GOT3 (cell line): ENCODE results near the gene PAOX.

ENCODE experiments used
- DNase-seq: peaks from one replicate; lab custom pipeline; 2025; ENCODE audit warnings: mixed read lengths; lab: John Stamatoyannopoulos, UW

The PAOX gene

DNA sequence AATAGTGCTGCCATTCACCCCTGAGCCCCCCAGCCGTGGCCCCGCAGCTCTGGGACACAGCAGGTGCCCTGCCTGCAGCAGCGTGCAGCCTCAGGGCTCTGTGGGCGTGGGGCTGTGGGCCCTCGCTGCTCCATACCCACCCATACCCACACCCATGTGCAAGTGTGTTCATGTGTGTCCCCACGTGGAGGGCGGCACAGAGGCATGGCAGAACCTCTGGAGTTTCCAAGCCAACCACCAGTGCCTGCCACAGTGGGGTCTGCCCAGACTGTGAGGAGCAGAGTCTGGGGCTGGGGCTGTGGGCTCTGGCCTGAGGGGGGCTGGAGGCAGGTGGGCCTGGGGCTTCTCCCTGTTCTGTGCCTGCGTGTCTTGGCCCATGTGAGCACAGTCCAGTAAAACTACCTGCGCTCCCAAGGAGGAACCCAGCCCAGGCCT, 29.5 kb upstream of the PAOX start:
- no peak for DNase-seq

DNA sequence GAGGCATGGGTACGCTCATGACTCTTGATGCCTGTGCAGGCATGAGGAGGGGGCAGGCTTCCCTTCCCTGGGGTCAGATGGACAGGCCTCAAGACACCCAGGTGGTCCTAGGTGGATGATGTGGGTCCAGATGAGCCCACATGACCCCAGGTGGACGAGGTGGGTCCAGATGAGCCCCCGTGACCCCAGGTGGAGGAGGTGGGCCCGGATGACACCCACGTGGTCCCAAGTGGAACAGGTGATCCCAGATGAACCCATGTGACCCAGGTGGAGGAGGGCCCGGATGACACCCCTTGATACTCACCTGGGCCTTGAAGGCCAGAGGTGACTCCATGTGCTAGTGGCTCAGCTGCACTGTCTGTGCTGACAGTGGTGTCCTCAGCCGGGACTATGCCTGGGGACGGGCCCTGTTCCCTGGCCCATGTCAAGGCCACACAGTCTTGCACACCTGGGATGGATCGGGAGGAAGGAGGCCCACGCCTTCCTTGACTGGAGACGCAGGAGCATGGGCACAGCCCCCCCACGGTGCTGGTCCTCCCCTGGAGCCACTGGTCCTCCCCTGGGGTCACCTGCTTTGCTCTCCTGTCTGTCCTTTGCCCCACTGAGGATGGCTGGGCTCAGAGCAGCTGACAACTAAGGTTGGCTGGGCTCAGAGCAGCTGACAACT, 28.6 kb upstream of the PAOX start:
- DNase-seq: no peak

DNA sequence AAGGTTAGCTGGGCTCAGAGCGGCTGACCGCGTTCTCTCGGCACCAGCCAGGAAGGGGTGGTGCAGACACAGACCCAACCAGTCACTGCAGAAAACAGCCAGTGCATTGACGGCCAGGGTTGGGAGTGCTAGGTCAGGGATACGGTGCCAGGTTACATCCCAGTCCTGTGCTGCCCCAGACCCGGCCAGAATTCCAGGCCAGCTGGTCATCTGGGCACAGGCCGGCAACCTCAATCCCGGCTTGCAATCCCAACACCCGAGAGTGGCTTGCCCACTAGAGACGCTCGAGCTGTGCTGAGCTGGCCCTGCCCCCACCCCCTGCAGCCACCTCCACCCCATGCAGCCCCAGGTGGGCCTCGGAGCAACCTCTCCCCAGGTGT, 28.1 kb upstream of the PAOX start:
- no peak for DNase-seq

DNA sequence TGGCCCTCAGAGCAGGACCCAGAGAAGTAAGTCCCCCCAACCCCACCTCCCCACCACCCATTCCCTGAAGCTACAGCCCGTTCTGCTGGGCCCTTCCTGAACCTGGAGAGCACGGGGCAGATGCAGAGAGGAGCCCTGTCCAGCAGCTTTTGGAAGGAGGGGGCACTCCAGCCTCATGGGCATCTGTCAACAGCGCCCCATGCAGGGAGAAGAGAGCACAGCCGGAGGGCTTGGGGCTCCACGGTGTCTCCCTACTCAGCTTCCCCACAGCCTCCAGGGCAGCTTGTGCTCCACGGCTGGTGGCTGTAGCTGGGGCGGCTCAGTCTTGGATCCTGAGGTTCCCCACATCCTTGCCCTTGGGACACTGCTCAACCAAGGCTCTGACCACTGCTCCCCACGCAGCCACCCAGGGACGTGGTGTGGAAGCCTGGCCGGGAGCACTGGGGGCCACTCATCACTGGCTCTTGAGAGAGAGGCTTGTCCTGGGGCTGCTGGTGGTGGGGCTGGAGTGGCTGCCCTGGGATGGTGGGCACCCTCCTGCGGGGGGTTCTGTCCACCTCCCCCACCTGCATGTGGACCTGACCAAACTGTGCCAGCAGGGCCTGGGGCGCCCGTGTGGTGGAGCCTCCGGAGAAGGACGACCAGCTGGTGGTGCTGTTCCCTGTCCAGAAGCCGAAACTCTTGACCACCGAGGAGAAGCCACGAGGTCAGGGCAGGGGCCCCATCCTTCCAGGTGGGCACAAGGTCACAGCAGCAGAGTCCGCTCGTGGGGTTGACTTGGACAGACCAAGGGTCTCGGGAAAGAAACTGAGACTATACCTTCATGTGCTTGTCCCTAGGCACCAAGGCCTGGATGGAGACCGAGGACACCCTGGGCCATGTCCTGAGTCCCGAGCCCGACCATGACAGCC, 27.4 kb upstream of the PAOX start:
- DNase-seq: no peak

DNA sequence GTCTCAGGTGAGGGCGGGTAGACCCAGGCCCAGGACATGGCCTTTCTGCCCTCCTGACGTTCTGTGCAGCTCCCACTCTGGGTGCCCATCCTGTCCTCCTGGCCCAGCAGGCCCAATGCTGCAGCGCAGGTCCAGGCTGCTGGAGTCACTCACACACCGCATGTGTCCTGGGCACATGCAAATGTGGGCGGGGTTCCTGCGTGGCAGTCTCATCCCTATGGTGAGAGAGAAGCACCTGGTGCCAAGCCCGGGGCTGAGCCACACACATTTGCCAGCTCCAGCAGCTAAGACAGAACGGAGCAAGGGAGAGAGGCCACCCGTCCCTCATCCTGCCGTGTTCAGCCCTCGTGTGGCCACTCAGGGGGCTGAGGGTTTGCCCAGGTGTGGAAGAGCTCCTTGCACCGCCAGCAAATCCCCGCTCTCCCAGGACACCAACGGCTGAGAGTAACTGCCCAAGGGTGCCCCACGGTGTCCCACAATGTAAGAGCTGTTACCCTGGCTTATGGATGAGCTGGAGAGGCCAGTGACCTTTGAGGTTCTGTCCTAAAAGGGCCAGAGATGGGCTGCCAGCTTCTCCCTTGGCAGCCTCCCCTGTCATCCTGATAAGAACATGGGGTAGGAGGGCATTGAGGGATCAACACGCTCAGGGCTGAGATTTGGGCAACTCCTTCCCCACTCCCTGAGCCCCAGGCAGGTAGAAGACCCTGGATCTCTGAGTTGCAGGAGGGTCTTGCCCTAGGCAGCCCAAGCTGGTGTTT, 25.7 kb upstream of the PAOX start:
- no peak for DNase-seq

DNA sequence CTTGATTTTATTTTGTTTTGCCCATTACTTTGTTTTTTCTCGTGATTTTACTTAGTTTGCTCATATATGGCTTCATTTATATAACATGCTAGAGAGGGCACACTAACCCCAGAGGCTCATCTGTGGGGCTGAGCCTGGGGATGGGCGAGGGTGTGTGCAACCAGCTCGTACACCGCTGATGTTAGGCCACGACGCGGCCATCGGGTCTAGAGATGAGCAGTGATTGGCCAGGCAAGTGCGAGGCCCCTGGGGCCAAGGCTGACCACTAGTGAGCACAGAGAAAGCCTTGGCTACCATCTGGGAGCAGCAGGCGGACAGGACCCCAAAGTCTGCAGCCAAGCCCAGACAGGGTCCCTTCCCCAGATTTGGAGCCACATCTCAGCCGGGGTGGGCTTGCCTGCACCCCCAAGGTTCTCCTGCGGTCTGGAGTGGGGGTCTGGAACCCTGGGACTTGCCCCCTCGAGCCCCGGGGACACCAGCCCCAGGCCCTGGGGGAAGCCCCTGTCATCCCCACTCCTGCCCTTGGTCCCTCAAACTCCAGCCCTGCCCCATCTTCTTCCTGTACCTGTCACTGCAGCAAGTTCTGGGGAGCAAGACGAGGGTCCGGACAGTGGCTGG, 25.0 kb upstream of the PAOX start:
- DNase-seq: no peak

DNA sequence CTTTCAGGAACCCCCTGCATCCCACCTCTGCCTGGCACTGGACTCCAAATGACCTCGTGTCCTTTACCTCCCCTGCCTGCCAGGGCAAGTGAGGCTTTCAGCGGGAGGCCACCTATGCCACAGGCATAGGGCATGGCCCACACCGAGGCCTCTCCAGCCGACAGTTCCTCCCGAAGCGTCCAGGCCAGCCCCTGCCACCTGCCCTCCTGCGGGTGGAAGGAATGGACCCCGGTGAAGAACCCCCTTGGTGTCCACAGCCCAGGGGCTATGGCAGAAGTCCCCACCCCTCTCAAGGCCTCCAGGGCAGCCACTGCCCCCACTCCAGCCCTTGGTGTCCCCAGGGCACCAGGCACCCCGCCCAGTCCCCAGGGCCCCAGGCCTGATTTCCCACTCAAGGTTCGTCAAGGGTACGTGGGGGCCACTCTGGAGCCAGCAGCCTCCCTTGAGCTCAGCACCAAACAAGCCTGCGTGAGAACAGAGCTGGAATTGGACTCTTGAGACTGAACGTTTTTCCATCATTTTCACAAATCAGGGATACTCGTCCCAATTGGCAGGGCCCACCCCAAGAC, 24.3 kb upstream of the PAOX start:
- DNase-seq: no peak

DNA sequence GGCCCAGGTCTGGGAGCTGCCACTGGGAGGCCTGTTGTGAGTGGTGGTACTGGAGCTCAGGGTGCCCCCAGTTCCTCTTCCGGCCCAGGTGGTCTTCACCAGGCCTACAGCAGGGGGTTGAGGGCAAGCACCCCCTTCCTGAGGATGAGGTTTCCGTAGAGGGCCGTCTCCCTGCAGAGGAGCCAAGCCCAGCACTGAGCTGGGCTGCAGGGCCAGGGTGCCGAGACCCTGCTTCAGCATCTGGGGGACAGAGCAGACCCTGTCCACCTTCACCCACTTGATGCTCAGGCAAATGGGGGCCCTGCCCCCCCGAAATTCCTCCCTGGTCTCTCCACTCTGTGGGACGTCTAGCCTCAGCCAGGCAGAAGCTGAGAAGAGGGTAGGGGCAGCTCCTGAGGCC, 23.8 kb upstream of the PAOX start:
- DNase-seq: no peak

DNA sequence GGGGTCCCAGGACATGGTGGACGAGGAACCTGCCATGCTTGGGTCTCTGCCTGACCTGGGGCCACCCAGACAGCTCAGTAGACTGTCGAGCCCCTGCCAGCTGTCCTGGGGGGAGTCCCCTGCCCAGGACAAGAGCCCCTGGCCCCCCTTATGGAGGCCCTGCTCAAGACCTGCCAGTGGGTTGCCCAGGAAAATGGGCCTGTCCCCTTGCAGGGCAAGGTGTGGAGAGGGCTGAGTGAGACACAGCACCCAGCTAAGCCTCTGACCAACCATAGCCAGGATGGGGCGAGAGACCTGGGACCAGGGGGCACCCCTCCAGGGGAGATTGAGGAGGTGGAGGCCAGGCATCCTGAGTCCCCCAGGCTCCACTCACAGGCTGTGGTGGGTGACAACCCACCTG, 23.1 kb upstream of the PAOX start:
- no peak for DNase-seq

DNA sequence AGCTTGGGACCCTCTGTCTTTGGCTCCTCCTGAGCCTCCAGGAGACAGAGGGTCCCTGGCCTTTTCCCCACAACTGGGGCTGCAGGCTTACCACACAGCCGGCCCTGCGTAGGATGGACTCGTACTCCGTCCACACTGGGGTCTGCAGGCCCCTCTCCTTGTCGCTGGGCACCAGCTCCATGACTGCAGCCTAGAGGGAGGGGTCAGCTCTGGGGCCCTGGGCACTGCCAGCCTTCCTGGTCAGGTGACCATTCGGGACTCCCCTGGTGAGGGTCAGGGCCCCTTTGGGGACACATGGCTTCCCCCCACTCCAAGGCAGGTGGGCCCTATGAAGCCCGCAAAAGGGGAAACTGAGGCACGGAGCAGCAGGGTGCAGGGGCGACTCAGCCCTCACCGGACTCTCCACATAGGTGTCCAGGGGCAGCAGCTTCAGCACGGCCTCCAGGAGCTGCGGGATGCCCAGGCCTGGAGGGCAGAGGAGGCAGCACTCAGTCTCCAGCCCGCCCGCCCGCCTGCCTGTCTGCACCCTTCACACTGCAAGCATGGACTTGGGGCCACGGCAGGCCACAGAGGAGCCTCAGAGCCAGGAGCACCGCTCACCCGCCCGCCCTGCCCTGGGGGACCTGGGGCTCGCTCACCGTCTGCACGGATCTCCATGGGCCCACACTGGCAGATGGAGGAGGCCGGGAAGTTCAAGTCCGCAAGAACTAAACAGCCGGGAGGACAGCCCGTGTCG, 22.3 kb upstream of the PAOX start:
- no peak for DNase-seq

DNA sequence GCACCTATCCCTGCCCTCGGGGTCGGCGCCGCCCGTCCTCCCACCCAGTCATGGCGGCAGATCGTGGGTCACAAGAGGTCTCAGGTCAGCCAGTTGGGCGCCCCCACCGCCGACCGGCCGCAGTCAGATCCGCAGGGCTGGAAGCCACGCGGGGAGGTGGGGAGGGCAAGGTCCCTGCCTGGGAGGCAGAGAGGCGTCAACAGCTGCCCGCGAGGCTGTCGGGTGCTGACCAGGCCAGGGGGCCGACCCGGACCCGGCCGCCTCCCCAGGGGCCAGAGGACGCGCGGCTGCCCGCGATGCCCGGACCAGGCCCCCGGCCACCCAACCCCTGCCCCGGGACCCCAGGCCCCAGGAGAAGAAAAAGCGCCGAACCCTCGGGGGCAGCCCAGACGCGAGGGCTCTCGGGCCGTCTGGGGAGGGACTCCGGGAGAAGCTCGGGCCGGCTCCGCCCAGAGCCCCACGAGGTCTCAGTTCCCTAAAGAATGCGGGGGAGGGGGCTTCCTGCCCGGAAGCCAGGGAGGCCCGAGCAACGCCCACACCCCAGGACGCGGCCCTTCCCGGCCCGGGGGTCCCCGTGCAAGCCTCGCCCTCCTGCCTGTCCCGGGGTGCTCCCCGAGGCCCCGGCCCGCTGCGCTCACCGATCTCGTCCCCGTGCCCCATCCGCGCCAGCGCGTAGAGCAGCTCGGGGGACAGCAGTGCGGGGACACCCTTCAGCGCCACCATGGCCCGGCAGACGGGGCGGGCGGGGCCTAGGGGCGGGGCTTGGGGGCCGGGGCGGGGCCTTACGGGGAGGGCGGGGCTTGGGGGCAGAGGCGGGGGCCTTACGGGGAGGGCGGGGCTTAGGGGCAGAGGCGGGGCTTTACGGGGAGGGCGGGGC, 21.5 kb upstream of the PAOX start, which contains the start of gene FUOM:
FUOM (minus strand) TSS at position 735 of the 877 bp plus-strand sequence; CDS start at position 723, 12 bp downstream.
- no peak for DNase-seq

DNA sequence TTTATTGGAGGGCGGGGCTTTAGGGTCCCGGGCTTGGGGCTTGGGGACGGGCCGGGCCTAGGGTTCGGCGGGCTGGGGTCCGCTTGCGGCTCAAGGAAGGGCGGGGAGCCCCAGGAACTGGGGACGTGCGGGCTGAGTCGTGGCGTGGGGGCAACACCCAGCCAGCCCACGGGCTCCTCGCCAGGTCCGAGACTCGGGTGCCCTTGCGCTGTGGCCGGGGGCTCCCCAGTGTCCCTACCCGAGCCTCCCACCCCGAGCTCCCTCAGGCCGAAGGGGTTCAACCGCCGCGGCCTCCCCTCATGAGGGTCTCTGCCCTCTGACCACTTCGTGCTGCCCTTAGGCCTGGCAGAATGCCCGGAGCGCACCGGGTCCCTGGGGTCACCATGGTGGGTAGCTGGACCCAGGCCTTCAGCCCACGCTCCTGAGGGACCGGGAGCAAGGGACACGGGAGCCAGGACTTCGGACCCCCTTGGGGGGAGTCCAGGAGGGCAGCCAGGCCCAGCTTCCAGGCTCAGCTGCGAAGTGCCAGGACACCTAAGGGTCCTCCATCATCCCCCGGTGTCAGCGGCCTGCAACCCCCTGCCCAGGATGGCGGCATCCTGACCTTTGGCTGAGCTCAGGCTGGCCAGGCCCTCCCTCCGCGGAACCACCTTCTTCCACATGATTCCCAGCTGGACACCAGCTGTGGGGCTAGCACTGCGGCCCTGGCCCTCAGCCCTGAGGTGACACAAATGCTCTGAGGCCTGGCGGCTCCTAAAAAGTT, 20.7 kb upstream of the PAOX start:
- DNase-seq: no peak

DNA sequence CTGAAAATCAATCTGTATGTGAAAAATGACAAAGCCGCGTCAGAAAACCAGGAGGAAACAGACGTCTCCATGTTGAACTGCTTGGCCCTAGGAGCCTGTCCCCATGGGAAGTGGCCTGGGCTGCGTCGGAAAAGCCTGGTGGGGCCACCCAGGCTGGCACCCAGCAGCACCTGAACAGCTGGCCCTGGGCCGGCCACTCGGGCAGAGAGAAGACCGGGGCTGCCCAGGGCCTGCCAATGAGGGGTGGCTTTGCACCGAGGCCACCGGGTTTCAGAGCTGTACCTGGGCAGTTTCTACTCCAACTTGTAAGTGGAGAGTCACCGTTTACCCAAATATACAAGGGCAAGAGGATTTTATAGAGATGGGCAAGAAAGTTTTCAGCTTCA, 20.1 kb upstream of the PAOX start:
- no peak for DNase-seq

DNA sequence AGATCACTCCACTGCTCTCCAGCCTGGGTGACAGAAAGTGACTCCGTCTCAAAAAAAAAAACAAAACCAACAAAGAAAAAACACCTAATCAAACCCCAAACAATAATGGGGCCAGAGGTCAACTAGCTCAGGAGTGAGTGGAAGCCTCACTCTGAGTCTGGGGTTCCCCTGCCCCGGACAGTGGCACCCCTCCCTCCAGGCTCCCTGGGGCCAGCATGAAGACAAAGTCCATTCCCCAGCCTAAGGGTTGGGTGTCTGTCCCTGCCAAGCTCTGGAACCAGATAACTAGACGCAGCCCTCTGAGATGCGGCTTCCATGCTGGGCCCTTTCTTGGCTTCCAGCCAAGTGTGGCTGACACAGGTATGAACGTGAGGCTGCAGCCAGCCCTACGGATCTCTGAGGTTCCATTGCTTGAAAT, 19.5 kb upstream of the PAOX start:
- no peak for DNase-seq

DNA sequence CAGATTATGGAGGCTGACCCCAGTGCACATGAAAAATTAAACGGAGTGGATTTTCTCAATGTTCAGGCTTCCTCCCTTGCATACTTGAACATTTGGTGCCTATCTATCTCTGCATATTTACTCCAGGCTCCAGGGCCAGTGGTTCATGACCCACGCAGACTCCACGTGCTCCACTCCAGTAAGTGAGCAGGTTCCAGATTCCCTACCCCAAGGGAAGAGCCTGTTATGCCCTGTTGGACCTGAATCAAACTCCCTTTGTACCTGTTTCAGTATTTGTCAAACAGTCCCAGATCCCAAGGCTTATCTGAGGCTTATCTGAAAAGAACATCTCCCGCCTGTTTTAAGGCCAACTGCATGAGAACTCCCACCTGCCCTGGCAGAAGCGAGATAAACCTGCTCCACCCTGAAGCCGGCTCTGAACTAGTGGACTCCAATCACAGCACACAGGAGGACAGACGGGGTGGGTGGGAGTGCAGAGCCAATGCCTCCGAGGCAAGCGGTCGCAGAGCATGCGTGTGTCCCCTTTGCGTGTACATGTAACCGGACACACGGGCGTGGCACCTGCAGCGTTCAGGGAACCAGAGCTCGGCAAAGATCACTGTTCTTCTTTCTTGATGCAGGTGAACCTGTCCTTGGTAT, 19.0 kb upstream of the PAOX start:
- DNase-seq: no peak

DNA sequence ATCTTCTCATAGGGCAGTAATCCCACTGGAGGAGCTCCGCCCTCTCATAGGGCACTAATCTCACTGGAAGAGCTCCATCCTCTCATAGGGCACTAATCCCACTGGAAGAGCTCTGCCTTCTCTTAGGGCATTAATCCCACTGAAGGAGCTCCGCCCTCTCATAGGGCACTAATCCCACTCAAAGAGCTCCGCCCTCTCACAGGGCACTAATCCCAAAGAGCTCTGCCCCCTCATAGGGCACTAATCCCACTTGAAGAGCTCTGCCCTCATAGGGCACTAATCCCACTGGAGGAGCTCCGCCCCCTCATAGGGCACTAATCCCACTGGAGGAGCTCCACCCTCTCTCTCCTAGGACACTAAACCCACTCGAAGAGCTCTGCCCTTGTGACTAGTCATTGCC, 17.8 kb upstream of the PAOX start:
- DNase-seq: no peak

DNA sequence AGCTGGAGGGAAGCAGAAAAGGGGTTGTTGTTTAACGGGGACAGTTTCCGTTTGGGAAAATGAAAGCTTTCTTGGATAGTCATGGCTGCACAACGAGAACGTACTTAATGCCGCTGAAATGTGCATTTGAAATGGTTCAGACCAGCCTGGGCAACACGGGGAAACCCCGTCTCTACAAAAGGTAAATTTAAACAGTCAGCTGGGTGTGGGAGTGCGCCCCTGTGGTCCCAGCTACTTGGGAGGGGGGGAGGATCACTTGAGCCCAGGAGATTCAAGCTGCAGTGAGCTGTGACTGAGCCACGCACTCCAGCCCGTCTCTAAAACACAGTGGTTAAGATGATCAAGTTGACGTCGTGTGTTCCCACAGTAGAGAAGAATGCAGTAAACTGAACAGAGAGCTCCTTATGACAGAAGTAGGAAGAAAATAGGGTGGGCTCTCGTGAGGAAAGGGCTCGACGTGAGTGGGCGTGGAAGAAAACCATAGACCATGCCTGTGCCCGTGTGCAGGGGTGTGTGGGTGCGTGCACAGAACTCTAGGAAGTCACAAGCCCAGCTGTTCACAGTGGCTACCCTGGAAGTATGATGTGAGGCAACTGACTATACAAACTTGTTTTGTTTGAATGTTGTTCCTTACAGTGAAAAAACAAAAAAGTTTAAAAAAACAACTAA, 17.2 kb upstream of the PAOX start:
- no peak for DNase-seq

DNA sequence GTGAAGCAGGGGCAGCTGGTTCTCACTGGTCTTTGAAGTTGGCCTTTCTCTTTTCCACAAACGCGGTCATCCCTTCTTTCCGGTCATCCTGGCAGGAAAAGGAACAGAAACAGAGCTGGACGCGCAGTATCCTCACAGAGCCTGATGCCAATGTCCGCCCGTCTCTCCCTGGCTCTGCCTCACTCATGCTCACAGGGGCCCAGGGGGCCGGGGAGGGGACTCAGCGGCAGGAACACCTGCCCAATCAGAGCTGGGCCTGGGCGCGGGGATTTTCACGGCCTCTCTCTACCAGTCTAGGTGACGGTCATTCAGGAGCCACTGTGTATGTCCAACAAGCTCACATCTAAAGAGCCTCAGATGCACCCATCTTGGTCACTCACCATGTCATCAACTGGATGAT, 16.2 kb upstream of the PAOX start:
- no peak for DNase-seq
